HCT116 (cell line): Measurements from ENCODE around the gene GLT8D2. TPM values are rescaled to one million over a fixed set of nuclear protein-coding genes. Genes with fewer than 3 reads are reported as not detected.

Source experiments
- ATAC-seq: fragments of 200-7000 bp; cut with Tn5 transposase; 2 replicates; pipeline ENCODE4 v1.9.1; 2020; ENCODE audit warnings: mild to moderate bottlenecking, moderate library complexity
- BruUV-seq: library from RNA; stranded (reverse); fragments of 400-500 nt; replicated peaks from 2 replicates; lab custom pipeline; 2021; lab: Mats Ljungman, UMichigan
- CTCF ChIA-PET: fragments of 300-600 bp; sonication (Branson Sonifier 250); formaldehyde crosslinking; loops from one replicate; lab custom pipeline; 2021; ENCODE audit warnings: antibody characterized with exemption; lab: Charles Lee
- POLR2A ChIA-PET: fragments of 300-600, 350-600 bp; sonication (Branson Sonifier 250); formaldehyde crosslinking; loops from one replicate; lab custom pipeline; 2021; ENCODE audit warnings: antibody characterized with exemption; lab: Charles Lee
- RAD21 ChIA-PET, 2 experiments: fragments of 300-600 bp; sonication (Branson Sonifier 250); formaldehyde crosslinking; loops; one replicate each; lab custom pipeline; 2023; ENCODE audit warnings: low total read pairs in 2 of 2; ENCODE audit not compliant: uncharacterized antibody in 2 of 2, unreplicated experiment in 2 of 2, low non-redundant PET in 1 of 2; lab: Charles Lee
- DNase-seq: peaks from one replicate; pipeline ENCODE4 v3.0.0-alpha.2; 2010; ENCODE audit warnings: low read depth, low spot score
- H2AFZ ChIP-seq: fragments of 200-600 bp; shearing (Covaris generic), sonication (generic); 2 replicates; pipeline ENCODE4 v1.6.1; 2017; ENCODE audit warnings: low read depth, mixed run types, mixed read lengths, antibody characterized with exemption, low read length; ENCODE audit not compliant: poor library complexity, severe bottlenecking
- H3K27ac ChIP-seq: 2 replicates; pipeline ENCODE4 v1.5.1; 2012; ENCODE audit warnings: low read depth, low read length
- H3K27me3 ChIP-seq: fragments of 200-600 bp; sonication (generic); 2 replicates; pipeline ENCODE4 v1.6.1; 2016; ENCODE audit warnings: mixed run types, low read length, mixed read lengths; ENCODE audit not compliant: insufficient read depth
- H3K36me3 ChIP-seq, 2 experiments: fragments of 200-500 bp in 1 of 2; fragments of 200-600 bp in 1 of 2; sonication (Bioruptor generic) in 1 of 2; sonication (generic) in 1 of 2; 2 replicates each; pipeline versions ENCODE4 v1.5.1 to v1.6.1; 2014 to 2016; ENCODE audit warnings: low read length in 2 of 2, inconsistent platforms in 1 of 2, mixed read lengths in 1 of 2, mixed run types in 1 of 2; ENCODE audit not compliant: insufficient read depth in 2 of 2, control insufficient read depth in 1 of 2
- H3K4me1 ChIP-seq, 2 experiments: fragments of 200-600 bp in 1 of 2; sonication (generic) in 1 of 2; 2 replicates each; pipeline versions ENCODE4 v1.5.1 to v1.6.1; 2012 to 2017; ENCODE audit warnings: low read length in 2 of 2, inconsistent platforms in 1 of 2, mild to moderate bottlenecking in 1 of 2, mixed read lengths in 1 of 2, mixed run types in 1 of 2, moderate library complexity in 1 of 2; ENCODE audit not compliant: insufficient read depth in 2 of 2, control insufficient read depth in 1 of 2
- H3K4me2 ChIP-seq: fragments of 200-600 bp; sonication (generic); 2 replicates; pipeline ENCODE4 v1.6.1; 2017; ENCODE audit warnings: mixed run types, low read length, mixed read lengths
- H3K4me3 ChIP-seq, 2 experiments: fragments of 200-600 bp in 1 of 2; sonication (generic) in 1 of 2; replicated peaks in 1 of 2; 2 replicates each; pipeline ENCODE4 v1.5.1; 2011 to 2016; ENCODE audit warnings: low read length in 2 of 2, control low read depth in 1 of 2, low read depth in 1 of 2, mild to moderate bottlenecking in 1 of 2, mixed read lengths in 1 of 2, mixed run types in 1 of 2
- H3K79me2 ChIP-seq: fragments of 200-600 bp; sonication (generic); 2 replicates; pipeline ENCODE4 v1.6.1; 2017; ENCODE audit warnings: mild to moderate bottlenecking, mixed run types, low read length, moderate library complexity, mixed read lengths; ENCODE audit not compliant: insufficient read depth
- H3K9ac ChIP-seq: fragments of 200-600 bp; sonication (generic); 2 replicates; pipeline ENCODE4 v1.6.1; 2016; ENCODE audit warnings: low read length, mixed read lengths
- H3K9me2 ChIP-seq: fragments of 200-600 bp; sonication (generic), shearing (Covaris generic); 2 replicates; pipeline ENCODE4 v1.6.1; 2017; ENCODE audit warnings: mixed run types, mild to moderate bottlenecking, moderate library complexity; ENCODE audit not compliant: insufficient read depth
- H3K9me3 ChIP-seq, 2 experiments: fragments of 200-500 bp in 1 of 2; fragments of 200-600 bp in 1 of 2; sonication (Bioruptor generic) in 1 of 2; sonication (generic) in 1 of 2; 2 replicates each; pipeline ENCODE4 v1.6.1; 2014 to 2017; ENCODE audit warnings: low read length in 2 of 2, mixed read lengths in 2 of 2, inconsistent platforms in 1 of 2, low read depth in 1 of 2, mild to moderate bottlenecking in 1 of 2, mixed run types in 1 of 2, moderate library complexity in 1 of 2; ENCODE audit not compliant: control insufficient read depth in 1 of 2, insufficient read depth in 1 of 2
- H4K20me1 ChIP-seq: fragments of 200-600 bp; sonication (generic), shearing (Covaris generic); 2 replicates; pipeline ENCODE4 v1.6.1; 2017; ENCODE audit warnings: mixed run types, mild to moderate bottlenecking, moderate library complexity; ENCODE audit not compliant: insufficient read depth
- CEBPB ChIP-seq: IDR thresholded peaks from 2 replicates; pipeline ENCODE4 v1.6.1; 2012; ENCODE audit warnings: low read depth
- EZH2phosphoT487 ChIP-seq: fragments of 200-600 bp; IDR thresholded peaks from 2 replicates; pipeline ENCODE4 v1.6.1; 2018; ENCODE audit warnings: antibody characterized with exemption, borderline replicate concordance
- JUND ChIP-seq: IDR thresholded peaks from 2 replicates; pipeline ENCODE4 v1.6.1; 2012
- SIN3A ChIP-seq: IDR thresholded peaks from 2 replicates; pipeline ENCODE4 v1.6.1; 2012; ENCODE audit warnings: low read depth
- SRF ChIP-seq: IDR thresholded peaks from 2 replicates; pipeline ENCODE4 v1.6.1; 2012; ENCODE audit warnings: low read depth
- TCF7L2 ChIP-seq: IDR thresholded peaks from 2 replicates; pipeline ENCODE4 v1.7.0; 2011; ENCODE audit warnings: borderline replicate concordance, inconsistent platforms; ENCODE audit not compliant: insufficient read depth, insufficient read length; ENCODE audit errors: extremely low read depth
- ZFX ChIP-seq: fragments of 450-650 bp; IDR thresholded peaks from 2 replicates; pipeline ENCODE4 v1.6.1; 2017
- intact Hi-C: fragments of 100-400 bp; cut with micrococcal nuclease; formaldehyde crosslinking; loops from 2 replicates; pipeline ENCODE4 v1.10.0; 2022
- total RNA-seq: library from RNA; stranded (reverse); gene quantifications from one replicate; pipeline ENCODE4 v1.2.1, GENCODE V29; 2021; ENCODE audit not compliant: unreplicated experiment

The GLT8D2 gene
- total RNA-seq, 1 experiment from 2014 or later: 4.8 TPM

- no peak for DNase-seq
- RAD21 ChIA-PET: interaction anchor here (0.6 to 1.1 kb wide), 3 partner anchors 9 to 27 kb away, joined by 3 read pairs; partner anchors contain the start of genes TDG (in 2 of the 2) and HSP90B1 (in 1 of the 2)
Measured at GRCh38 chr12:103956509-103957027, 93.4 kb downstream of the GLT8D2 start.

DNA sequence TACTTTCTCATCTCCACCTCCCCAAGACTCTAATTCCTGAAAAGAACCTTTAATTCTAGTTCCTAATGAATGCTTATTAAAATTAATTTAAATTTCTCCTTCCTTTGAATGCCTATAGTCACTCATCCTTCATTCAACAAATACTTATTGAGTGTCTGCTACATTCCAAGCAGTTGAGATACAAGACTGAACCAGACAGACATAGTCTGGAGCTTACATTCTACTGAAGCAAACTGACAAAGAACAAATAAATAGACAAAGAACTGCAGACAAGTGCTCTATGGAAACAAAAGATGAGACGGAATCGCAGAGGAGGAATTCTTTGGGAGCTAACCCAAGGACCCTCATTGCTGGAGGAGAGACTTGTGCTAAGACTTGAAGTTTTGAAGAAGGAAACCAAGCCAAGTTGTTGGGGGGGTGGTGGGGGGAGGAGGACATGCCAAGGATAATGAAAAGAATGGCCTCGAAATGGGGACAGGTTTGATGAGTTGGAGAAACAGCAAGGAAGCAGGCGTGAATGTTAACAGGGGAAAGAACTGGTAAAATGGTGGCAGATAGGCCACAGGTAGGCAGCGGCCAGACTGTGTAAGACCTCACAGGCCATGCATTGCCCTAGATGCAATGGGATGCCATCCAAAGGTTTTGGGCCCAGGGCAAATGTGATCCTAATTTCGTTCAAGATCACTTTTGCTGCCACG is 94.0 kb downstream of the GLT8D2 start:
- no peak overlapping the region for H2AFZ ChIP-seq
- intact Hi-C loops: loop anchor here (2.0 kb wide), 1 partner anchor 25 kb away; the partner anchor contains the start of gene HSP90B1
- CTCF ChIA-PET: no interaction called here

More at GRCh38 chr12:103956509-103957027, 93.4 kb downstream of the GLT8D2 start:
- Histone ChIP-seq H3K4me2 (peak overlapping the region; percentile 80), H2AFZ (no peak overlapping the region), H3K27ac (peak overlapping the region; percentile 90), H3K9ac (peak overlapping the region; percentile 92), H3K4me1 (peaks cover 14 to 21% of the 10 kb centered on the region in 2 experiments; a peak in 3 of 4 replicates), H3K36me3 (peaks cover 13 to 23% of the 10 kb centered on the region in 2 experiments), H3K4me3 (peak overlapping the region; percentile 84 to 90), H4K20me1 (no peaks in the 10 kb centered on the region), H3K27me3 (no peaks in the 10 kb centered on the region), H3K9me3 (no peaks in the 10 kb centered on the region), H3K9me2 (no peaks in the 10 kb centered on the region), H3K79me2 (peaks cover 45% of the 10 kb centered on the region)
- POLR2A ChIA-PET: interaction anchor here (0.8 to 2.7 kb wide), 4 partner anchors 9 to 27 kb away, joined by 3 to 40 read pairs (median 7); partner anchors contain the start of genes HSP90B1 and TDG
- TF ChIP-seq SRF (no peak), ZFX (peak; percentile 93), CEBPB (no peak), EZH2phosphoT487 (no peak), JUND (no peak)
- TSS peak; percentile 44 for BruUV-seq
- CTCF ChIA-PET: interaction anchor here (0.6 kb wide), 1 partner anchor 9 kb away, joined by 3 read pairs; the partner anchor contains the start of gene TDG
- peak; percentile 61 for ATAC-seq
- intact Hi-C loops: loop anchor here (1.0 to 2.0 kb wide), 2 partner anchors 9 to 26 kb away; partner anchors contain the start of genes HSP90B1 and TDG

More for the DNA sequence above, 94.0 kb downstream of the GLT8D2 start:
- no peak for DNase-seq
- H3K9me2 ChIP-seq: no peaks in the 10 kb centered on the region
- 0 out of 2 replicates have a peak, but pooled peaks have one; percentile 20 for TF ChIP-seq SIN3A
- TF ChIP-seq TCF7L2: no peak
- H3K4me2 ChIP-seq: peak overlapping the region; percentile 80
- peaks cover 18 to 26% of the 10 kb centered on the region in 2 experiments for H3K36me3 ChIP-seq
- H3K79me2 ChIP-seq: peaks cover 45% of the 10 kb centered on the region
- POLR2A ChIA-PET: interaction anchor here (1.2 to 2.7 kb wide), 3 partner anchors 10 to 26 kb away, joined by 3 to 40 read pairs (median 11); partner anchors contain the start of genes HSP90B1 and TDG
- H3K4me3 ChIP-seq: peak overlapping the region; percentile 84 to 90
- H4K20me1 ChIP-seq: no peaks in the 10 kb centered on the region
- H3K9ac ChIP-seq: peak overlapping the region; percentile 92
- no TSS peak for BruUV-seq
- no peaks in the 10 kb centered on the region for H3K27me3 ChIP-seq
- ATAC-seq: peak; percentile 21
- peak overlapping the region; percentile 90 for H3K27ac ChIP-seq
- no peaks in the 10 kb centered on the region for H3K9me3 ChIP-seq
- RAD21 ChIA-PET: interaction anchor here (1.1 to 1.5 kb wide), 2 partner anchors 9 to 153 kb away, joined by 3 read pairs; partner anchors contain the start of gene TDG (in 1 of the 2)
- peaks cover 14 to 21% of the 10 kb centered on the region in 2 experiments; a peak in 3 of 4 replicates for H3K4me1 ChIP-seq
